ENCODE measurements around the gene ACSM6.

The ACSM6 gene

DNA sequence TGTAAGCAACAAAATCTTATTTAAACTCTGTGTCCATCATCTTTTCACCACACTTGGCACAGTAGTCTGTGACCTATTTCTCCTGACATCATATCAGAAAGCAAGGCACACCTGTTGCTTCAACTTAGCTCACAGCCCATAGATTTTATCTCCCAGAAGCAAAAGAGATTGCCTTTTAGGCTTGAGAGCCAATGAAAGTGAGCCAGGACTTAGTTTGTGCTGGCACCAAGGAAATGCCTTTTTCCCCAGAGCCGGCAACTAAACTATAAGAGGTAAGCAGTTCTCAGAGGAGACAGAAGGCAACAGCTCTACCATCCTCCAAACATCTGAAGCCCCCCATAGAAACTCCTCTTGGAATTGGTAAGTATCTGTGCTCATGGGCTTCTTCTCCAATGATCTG is at the start of gene ACSM6:
TSS of gene ACSM6 (plus strand) at position 295 of the 400 bp plus-strand sequence. CDS start 248 bp downstream, outside the sequence.
- no peak within 1 kb of the TSS for H3K4me3 ChIP-seq (ENCODE audit: control insufficient read depth, low read depth, low read length)
- no peak for DNase-seq (ENCODE audit: low read depth)
- no peak for TF ChIP-seq CTCF (conservative IDR thresholded peaks at IDR 0.05; ENCODE audit: control insufficient read depth, insufficient read depth, low read depth, low read length)

GRCh38 chr10:95168694-95169093 is 25.3 kb upstream of the ACSM6 start:
- H3K4me3 ChIP-seq (ENCODE audit: control insufficient read depth, low read depth, low read length): no peak overlapping the region

GRCh38 chr10:95169522-95169921 is 24.5 kb upstream of the ACSM6 start:
- no peak overlapping the region for H3K4me3 ChIP-seq (ENCODE audit: control insufficient read depth, low read depth, low read length)
- DNase-seq (ENCODE audit: low read depth): no peak
- no peak for TF ChIP-seq CTCF (conservative IDR thresholded peaks at IDR 0.05; ENCODE audit: control insufficient read depth, insufficient read depth, low read depth, low read length)

More at GRCh38 chr10:95168694-95169093, 25.3 kb upstream of the ACSM6 start:
- no peak for DNase-seq (ENCODE audit: low read depth)
- TF ChIP-seq CTCF (conservative IDR thresholded peaks at IDR 0.05; ENCODE audit: control insufficient read depth, insufficient read depth, low read depth, low read length): no peak

DNA sequence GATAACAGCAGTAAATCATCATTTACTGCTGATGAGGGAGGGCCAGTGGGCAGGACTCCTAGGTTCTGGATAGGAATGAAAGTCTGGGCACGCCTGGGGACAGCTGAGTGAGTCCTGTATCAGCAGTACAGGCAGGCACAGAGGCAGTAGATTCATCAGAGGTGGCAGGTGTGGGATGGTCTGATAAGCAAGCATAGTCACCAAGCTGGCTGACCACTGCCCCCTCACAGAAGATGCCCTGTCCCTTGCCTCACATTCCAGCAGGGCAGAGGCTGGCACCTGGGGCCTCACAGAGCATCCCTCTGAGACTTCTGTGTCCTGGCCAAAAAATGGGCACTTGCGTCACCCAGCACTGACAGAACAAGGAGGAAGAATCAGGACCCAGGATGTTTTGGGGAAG is 23.2 kb upstream of the ACSM6 start:
- H3K4me3 ChIP-seq (ENCODE audit: control insufficient read depth, low read depth, low read length): no peak overlapping the region
- TF ChIP-seq CTCF (conservative IDR thresholded peaks at IDR 0.05; ENCODE audit: control insufficient read depth, insufficient read depth, low read depth, low read length): no peak
- DNase-seq (ENCODE audit: low read depth): no peak

DNA sequence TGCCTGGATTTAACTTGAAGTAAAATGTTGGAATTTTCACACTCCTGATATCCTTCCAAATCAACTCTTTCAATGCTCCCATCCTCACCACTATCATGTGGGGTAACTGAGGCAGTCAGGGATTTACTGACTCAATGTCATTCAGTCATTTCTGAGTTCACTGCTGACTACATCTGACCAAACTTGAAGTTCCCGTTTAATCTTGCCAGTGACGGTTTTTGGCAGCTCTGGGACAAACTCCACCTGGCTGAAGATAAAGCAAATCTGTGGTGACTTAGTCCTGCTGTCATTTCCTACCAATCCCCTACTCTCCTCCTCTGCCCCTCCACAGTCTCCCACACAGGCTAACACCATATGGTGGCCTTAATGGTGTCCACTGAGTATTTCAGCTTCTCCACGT is 22.7 kb upstream of the ACSM6 start:
- no peak overlapping the region for H3K4me3 ChIP-seq (ENCODE audit: control insufficient read depth, low read depth, low read length)
- TF ChIP-seq CTCF (conservative IDR thresholded peaks at IDR 0.05; ENCODE audit: control insufficient read depth, insufficient read depth, low read depth, low read length): no peak
- no peak for DNase-seq (ENCODE audit: low read depth)

GRCh38 chr10:95172851-95173250 is 21.2 kb upstream of the ACSM6 start:
- TF ChIP-seq CTCF (conservative IDR thresholded peaks at IDR 0.05; ENCODE audit: control insufficient read depth, insufficient read depth, low read depth, low read length): no peak
- H3K4me3 ChIP-seq (ENCODE audit: control insufficient read depth, low read depth, low read length): no peak overlapping the region
- no peak for DNase-seq (ENCODE audit: low read depth)

GRCh38 chr10:95176101-95176500 is 17.9 kb upstream of the ACSM6 start:
- no peak for DNase-seq (ENCODE audit: low read depth)
- H3K4me3 ChIP-seq (ENCODE audit: control insufficient read depth, low read depth, low read length): no peak overlapping the region
- TF ChIP-seq CTCF (conservative IDR thresholded peaks at IDR 0.05; ENCODE audit: control insufficient read depth, insufficient read depth, low read depth, low read length): no peak

Data from fibroblast of mammary gland (primary cell).